Aorta (tissue), 5 donors: Measurements from ENCODE around the gene ABCC8. TPM values are rescaled to one million over a fixed set of nuclear protein-coding genes. Genes with fewer than 3 reads are reported as not detected.

ENCODE experiments used
- ATAC-seq: fragments of 200-7000 bp; cut with Tn5 transposase; one replicate; pipeline ENCODE4 v1.9.1; 2022; ENCODE audit warnings: moderate library complexity; ENCODE audit not compliant: low FRiP score
- DNase-seq, 2 donors: peaks; one replicate each; pipeline ENCODE4 v3.0.0-alpha.2; 2020
- H3K27ac ChIP-seq, 2 donors: one replicate each; pipeline ENCODE4 v1.5.1; 2013; ENCODE audit warnings: low read length in 2 of 2, mild to moderate bottlenecking in 2 of 2, moderate library complexity in 2 of 2, control low read depth in 1 of 2, inconsistent platforms in 1 of 2, low read depth in 1 of 2
- H3K27me3 ChIP-seq, 2 donors: one replicate each; pipeline ENCODE4 v1.6.1; 2013; ENCODE audit warnings: control low read depth in 1 of 2, low read length in 1 of 2, mild to moderate bottlenecking in 1 of 2, moderate library complexity in 1 of 2; ENCODE audit not compliant: insufficient read depth in 2 of 2, control insufficient read depth in 1 of 2
- H3K36me3 ChIP-seq, 2 donors: one replicate each; pipeline ENCODE4 v1.6.1; 2013; ENCODE audit warnings: control low read depth in 1 of 2, low read length in 1 of 2, mild to moderate bottlenecking in 1 of 2; ENCODE audit not compliant: insufficient read depth in 2 of 2, control insufficient read depth in 1 of 2
- H3K4me1 ChIP-seq, 2 donors: one replicate each; pipeline ENCODE4 v1.6.1; 2013; ENCODE audit warnings: low read length in 2 of 2, control low read depth in 1 of 2, mild to moderate bottlenecking in 1 of 2, moderate library complexity in 1 of 2; ENCODE audit not compliant: insufficient read depth in 2 of 2, control insufficient read depth in 1 of 2
- H3K4me3 ChIP-seq, 2 donors: one replicate each; pipeline ENCODE4 v1.5.1; 2013; ENCODE audit warnings: low read length in 2 of 2, control low read depth in 1 of 2, mild to moderate bottlenecking in 1 of 2
- H3K9me3 ChIP-seq: one replicate; pipeline ENCODE4 v1.6.1; 2013; ENCODE audit warnings: mild to moderate bottlenecking, low read length; ENCODE audit not compliant: control insufficient read depth
- WGBS, 2 donors: extraction: QIAGEN DNeasy Blood & Tissue Kit; methylation state at CpG; one replicate each; pipeline ENCODE4 v1.1.7; 2013; 5-methylcytosine and 5-hydroxymethylcytosine counted together
- intact Hi-C, 2 donors: fragments of 100-400 bp; cut with DNase I; formaldehyde crosslinking; loops; one replicate each; pipeline versions ENCODE4 v1.14.2 to v1.15.0; 2022
- polyA plus RNA-seq, 2 donors: library from polyadenylated mRNA; stranded (reverse); fragments of 200-250 nt; gene quantifications; one replicate each; pipeline ENCODE4 v1.2.3, GENCODE V29; 2013
- total RNA-seq, 2 donors: library from RNA; stranded (reverse); fragmentation: NEBNext Ultra II Directional; extraction: Animal tissue kit (Norgen Biotek cat#: 25700); gene quantifications; one replicate each; pipeline ENCODE4 v1.2.1, GENCODE V29; 2021
- donor health status: healthy with polysubstance abuse.
- donor health status: Bipolar disorder and iron deficiency.
- donor health status: DM: no; HTN: no; CAD: no.
- donor health status: DM: no; HTN: no; CAD: no.
- donor health status: DM: yes; HTN: yes; CAD: no.

The ABCC8 gene
- total and polyA plus RNA-seq, 4 donors = 0.32 to 2.5 (median 0.59) TPM; not detected in 1

GRCh38 chr11:17508791-17509190 lies 32.1 kb upstream of the ABCC8 start:
- Histone ChIP-seq H3K27me3 (no peaks in the 10 kb centered on the region), H3K36me3 (no peaks in the 10 kb centered on the region), H3K4me3 (no peak overlapping the region), H3K9me3 (no peaks in the 10 kb centered on the region), H3K27ac (no peak overlapping the region), H3K4me1 (peaks cover 0 to 6% of the 10 kb centered on the region in 2 donors)
- 46 to 48% methylated on average over 3 of the region's 3 CpGs for WGBS, 2 donors
- no peak for ATAC-seq
- intact Hi-C loops = loop anchor here in 1 of 2 donors (10.0 kb wide), 1 partner anchor 284 kb away; no protein-coding TSS in a partner anchor
- no peak for DNase-seq

- DNase-seq (no peak), ATAC-seq (peak; percentile 53)
- Histone ChIP-seq H3K4me3 (no peak overlapping the region), H3K27me3 (no peaks in the 10 kb centered on the region), H3K4me1 (peaks cover 0 to 6% of the 10 kb centered on the region in 2 donors), H3K27ac (peak overlapping the region in 1 of 2 donors; percentile 26), H3K36me3 (no peaks in the 10 kb centered on the region), H3K9me3 (no peaks in the 10 kb centered on the region)
- WGBS, 2 donors = 11% methylated on average over 3 of the region's 3 CpGs
- intact Hi-C loops = loop anchor here in 1 of 2 donors (10.0 kb wide), 1 partner anchor 284 kb away; no protein-coding TSS in a partner anchor
Observed at GRCh38 chr11:17508306-17508705, 31.7 kb upstream of the ABCC8 start.

GRCh38 chr11:17507773-17508172 lies 31.1 kb upstream of the ABCC8 start:
- no peak for DNase-seq
- ATAC-seq = no peak
- Histone ChIP-seq H3K4me1 (peaks cover 0 to 6% of the 10 kb centered on the region in 2 donors), H3K27me3 (no peaks in the 10 kb centered on the region), H3K4me3 (no peak overlapping the region), H3K36me3 (no peaks in the 10 kb centered on the region), H3K9me3 (no peaks in the 10 kb centered on the region), H3K27ac (peak overlapping the region in 1 of 2 donors; percentile 26)
- WGBS, 2 donors = 93 to 96% methylated on average over 2 of the region's 2 CpGs
- intact Hi-C loops = loop anchor here in 1 of 2 donors (10.0 kb wide), 1 partner anchor 283 kb away; no protein-coding TSS in a partner anchor

GRCh38 chr11:17506942-17507341 lies 30.3 kb upstream of the ABCC8 start:
- no peak overlapping the region for H3K4me3 ChIP-seq
- H3K36me3 ChIP-seq = no peaks in the 10 kb centered on the region
- DNase-seq (no peak), ATAC-seq (no peak)
- H3K27ac ChIP-seq = no peak overlapping the region
- WGBS, 2 donors = 76 to 85% methylated on average over 3 of the region's 3 CpGs
- H3K9me3 ChIP-seq = no peaks in the 10 kb centered on the region
- intact Hi-C loops = loop anchor here in 1 of 2 donors (10.0 kb wide), 1 partner anchor 282 kb away; no protein-coding TSS in a partner anchor
- peaks cover 0 to 6% of the 10 kb centered on the region in 2 donors for H3K4me1 ChIP-seq
- H3K27me3 ChIP-seq = no peaks in the 10 kb centered on the region

GRCh38 chr11:17506314-17506713 lies 29.7 kb upstream of the ABCC8 start:
- Histone ChIP-seq H3K4me3 (no peak overlapping the region), H3K36me3 (no peaks in the 10 kb centered on the region), H3K4me1 (peaks cover 0 to 6% of the 10 kb centered on the region in 2 donors), H3K9me3 (no peaks in the 10 kb centered on the region), H3K27me3 (no peaks in the 10 kb centered on the region), H3K27ac (no peak overlapping the region)
- WGBS, 2 donors = 96% methylated on average over 6 of the region's 6 CpGs
- ATAC-seq (no peak), DNase-seq (no peak)
- intact Hi-C loops = loop anchor here in 1 of 2 donors (10.0 kb wide), 1 partner anchor 282 kb away; no protein-coding TSS in a partner anchor

GRCh38 chr11:17505146-17505545 lies 28.5 kb upstream of the ABCC8 start:
- WGBS, 2 donors = 88 to 93% methylated on average over 4 of the region's 4 CpGs

GRCh38 chr11:17504330-17505107 lies 27.9 kb upstream of the ABCC8 start:
- Histone ChIP-seq H3K36me3 (no peaks in the 10 kb centered on the region), H3K9me3 (no peaks in the 10 kb centered on the region), H3K27ac (no peak overlapping the region), H3K4me3 (no peak overlapping the region), H3K27me3 (no peaks in the 10 kb centered on the region), H3K4me1 (peaks cover 0 to 6% of the 10 kb centered on the region in 2 donors)
- WGBS, 2 donors = 35 to 36% methylated on average over 9 of the region's 9 CpGs
- peak; percentile 88 to 96 for DNase-seq
- intact Hi-C loops = loop anchor here (1.0 to 10.0 kb wide), 2 partner anchors 120 to 280 kb away; no protein-coding TSS in a partner anchor
- peak; percentile 82 for ATAC-seq

More at GRCh38 chr11:17505146-17505545, 28.5 kb upstream of the ABCC8 start:
- no peak for DNase-seq
- H3K36me3 ChIP-seq = no peaks in the 10 kb centered on the region
- no peak overlapping the region for H3K4me3 ChIP-seq
- peaks cover 0 to 6% of the 10 kb centered on the region in 2 donors for H3K4me1 ChIP-seq
- H3K27me3 ChIP-seq = no peaks in the 10 kb centered on the region
- H3K9me3 ChIP-seq = no peaks in the 10 kb centered on the region
- no peak for ATAC-seq
- intact Hi-C loops = loop anchor here in 1 of 2 donors (10.0 kb wide), 1 partner anchor 280 kb away; no protein-coding TSS in a partner anchor
- no peak overlapping the region for H3K27ac ChIP-seq

GRCh38 chr11:17502630-17503029 lies 26.0 kb upstream of the ABCC8 start:
- ATAC-seq (no peak), DNase-seq (no peak)
- Histone ChIP-seq H3K9me3 (no peaks in the 10 kb centered on the region), H3K4me1 (no peaks in the 10 kb centered on the region), H3K27me3 (no peaks in the 10 kb centered on the region), H3K36me3 (no peaks in the 10 kb centered on the region), H3K27ac (no peak overlapping the region), H3K4me3 (no peak overlapping the region)
- WGBS, 2 donors = 87 to 88% methylated on average over 4 of the region's 4 CpGs
- intact Hi-C loops = loop anchor here in 1 of 2 donors (10.0 kb wide), 1 partner anchor 278 kb away; no protein-coding TSS in a partner anchor
